GM12878 (cell line): ENCODE results near the gene MXRA8. TPM values are rescaled to one million over a fixed set of nuclear protein-coding genes. Genes with fewer than 3 reads are reported as not detected.

Experiments used
- ASH2L ChIP-seq: fragments of 300-600, 200-600 bp; sonication (generic); IDR thresholded peaks from 2 replicates; pipeline ENCODE4 v1.6.1; 2017; ENCODE audit warnings: low read depth, mild to moderate bottlenecking, borderline replicate concordance
- BACH1 ChIP-seq: fragments of 450-650 bp; IDR thresholded peaks from 2 replicates; pipeline ENCODE4 v1.6.1; 2017; ENCODE audit warnings: mild to moderate bottlenecking, borderline replicate concordance
- BRCA1 ChIP-seq: IDR thresholded peaks from 2 replicates; pipeline ENCODE4 v1.6.1; 2011; ENCODE audit warnings: low read depth, low read length, improper control_type of control experiment
- DPF2 ChIP-seq: fragments of 450-650 bp; IDR thresholded peaks from 2 replicates; pipeline ENCODE4 v1.6.1; 2017; ENCODE audit warnings: mild to moderate bottlenecking
- FOS ChIP-seq: IDR thresholded peaks from 3 replicates; pipeline ENCODE4 v1.6.1; 2011; ENCODE audit warnings: borderline replicate concordance; ENCODE audit not compliant: insufficient read length; ENCODE audit errors: extremely low read depth
- KLF5 ChIP-seq: fragments of 450-650 bp; IDR thresholded peaks from 2 replicates; pipeline ENCODE4 v1.6.1; 2014; ENCODE audit warnings: mild to moderate bottlenecking; ENCODE audit not compliant: partially characterized antibody
- MTA2 ChIP-seq: fragments of 450-650 bp; IDR thresholded peaks from 2 replicates; pipeline ENCODE4 v1.6.1; 2016; ENCODE audit warnings: low read depth, mild to moderate bottlenecking, moderate library complexity
- MYC ChIP-seq: IDR thresholded peaks from 2 replicates; pipeline ENCODE4 v1.6.1; 2011; ENCODE audit warnings: mild to moderate bottlenecking, low read length, moderate library complexity, inconsistent platforms; ENCODE audit not compliant: insufficient read depth, insufficient replicate concordance, insufficient read length, severe bottlenecking
- NR2C2 ChIP-seq: IDR thresholded peaks from 2 replicates; pipeline ENCODE4 v1.6.1; 2011; ENCODE audit warnings: borderline replicate concordance, low read depth; ENCODE audit not compliant: control insufficient read depth, insufficient read length
- POLR2A ChIP-seq: IDR thresholded peaks from 2 replicates; pipeline ENCODE4 v1.6.1; 2011; ENCODE audit warnings: low read depth, mild to moderate bottlenecking, low read length
- POU2F2 ChIP-seq: IDR thresholded peaks from 3 replicates; pipeline ENCODE4 v1.6.1; 2011; ENCODE audit warnings: low read depth, mild to moderate bottlenecking, low read length, borderline replicate concordance
- SMC3 ChIP-seq: IDR thresholded peaks from 2 replicates; pipeline ENCODE4 v1.6.1; 2011; ENCODE audit warnings: low read length, improper control_type of control experiment, borderline replicate concordance
- SREBF2 ChIP-seq: IDR thresholded peaks from 2 replicates; pipeline ENCODE4 v1.6.1; 2012; ENCODE audit warnings: mild to moderate bottlenecking, low read length
- STAT1 ChIP-seq: fragments of 450-650 bp; conservative IDR thresholded peaks from 2 replicates; pipeline ENCODE4 v1.6.1; 2014; ENCODE audit warnings: antibody characterized with exemption, mild to moderate bottlenecking
- SUPT20H ChIP-seq: IDR thresholded peaks from 2 replicates; pipeline ENCODE4 v1.6.1; 2011; ENCODE audit warnings: low read depth, mild to moderate bottlenecking, low read length, moderate library complexity, borderline replicate concordance; ENCODE audit not compliant: control insufficient read depth
- polyA plus RNA-seq, 11 experiments: library from polyadenylated mRNA; depleted of rRNA in 4 of 11; unstranded in 6 of 11; stranded (reverse) in 5 of 11; fragments of >200 nt; fragmentation: Nextera tagmentation in 4 of 11; fragmentation: Illumina TruSeq in 1 of 11; extraction: Ambion mirVana in 4 of 11; extraction: Trizol in 1 of 11; gene quantifications; 1 replicate in 1 of 11; 2 replicates in 10 of 11; pipeline versions ENCODE4 v1.2.1 to v1.2.3, GENCODE V29; 2011 to 2016; ENCODE audit warnings: inconsistent platforms in 2 of 11, missing spikeins in 2 of 11, low read depth in 1 of 11
- total RNA-seq, 4 experiments: library from RNA; depleted of rRNA in 3 of 4; stranded (reverse); fragments of >200 nt in 3 of 4; fragmentation: Illumina TruSeq in 1 of 4; extraction: Trizol in 1 of 4; gene quantifications; 2 replicates each; pipeline versions ENCODE4 v1.2.1 to v1.2.3, GENCODE V29; 2013 to 2021
- TF ChIP-seq, protein P1 (sequence below): fragments of 450-650 bp; conservative IDR thresholded peaks from 2 replicates; pipeline ENCODE4 v1.6.1; 2017; ENCODE audit warnings: mild to moderate bottlenecking, moderate library complexity
- TF ChIP-seq, protein P2 (sequence below): fragments of 450-650 bp; formaldehyde crosslinking; IDR thresholded peaks from 2 replicates; pipeline ENCODE4 v1.4.0; 2020; ENCODE audit warnings: mild to moderate bottlenecking, moderate library complexity
- TF ChIP-seq, protein P3 (sequence below): fragments of 150-350 bp; IDR thresholded peaks from 2 replicates; pipeline ENCODE4 v1.6.1; 2016; ENCODE audit warnings: low read depth, low read length
- TF ChIP-seq, protein P4 (sequence below): IDR thresholded peaks from 2 replicates; pipeline ENCODE4 v1.6.1; 2011; ENCODE audit warnings: mild to moderate bottlenecking, low read depth, low read length, moderate library complexity; ENCODE audit not compliant: insufficient replicate concordance

Gene MXRA8
- total and polyA plus RNA-seq, 10 of the 15 experiments (the other 5 are each of a cell fraction or from before 2014, with no cell fraction given) = 0.11 to 0.54 (median 0.21) TPM; not detected in 6

DNA sequence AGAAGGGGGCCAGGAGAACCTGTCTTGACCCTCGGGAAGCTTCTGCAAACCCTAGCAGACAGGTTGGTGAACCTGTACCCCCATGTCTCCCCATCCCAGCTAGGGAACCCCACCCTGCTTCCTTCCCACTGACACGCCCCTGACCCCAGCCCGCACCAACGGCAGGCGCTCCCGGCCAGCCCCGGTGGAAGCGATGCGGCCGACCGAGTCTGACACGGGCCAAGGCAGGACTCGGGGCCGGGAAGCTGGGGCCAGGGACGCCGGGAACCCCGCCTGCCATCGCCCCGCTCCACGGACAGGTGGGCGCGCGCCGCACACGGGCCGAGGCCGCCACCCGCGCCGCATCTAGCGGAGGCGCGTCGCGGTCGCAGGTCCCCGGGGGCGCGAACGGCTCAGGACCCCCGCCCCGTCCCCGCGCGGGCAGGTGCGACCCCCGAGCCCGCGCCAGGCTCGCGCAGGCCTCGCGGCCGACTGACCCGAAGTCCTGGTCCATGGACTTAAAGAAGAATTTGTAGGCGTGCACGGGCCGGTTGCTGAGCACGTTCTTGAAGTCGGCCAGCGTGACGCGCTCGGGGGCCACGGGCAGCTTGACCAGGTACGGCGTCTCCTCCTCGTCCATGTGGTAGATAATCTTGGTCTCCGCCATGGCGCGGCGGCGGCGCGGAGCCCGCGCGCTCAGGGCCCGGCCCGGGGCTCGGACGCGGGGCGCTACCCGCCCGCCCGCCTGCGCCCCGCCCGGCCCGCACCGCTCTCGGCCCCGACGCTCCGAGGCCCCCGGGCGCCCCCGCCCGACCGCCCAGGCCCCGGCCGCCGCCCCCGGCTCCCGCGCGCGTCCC is 9.7 kb downstream of the MXRA8 start (continued):
- TF ChIP-seq, protein P1, sequence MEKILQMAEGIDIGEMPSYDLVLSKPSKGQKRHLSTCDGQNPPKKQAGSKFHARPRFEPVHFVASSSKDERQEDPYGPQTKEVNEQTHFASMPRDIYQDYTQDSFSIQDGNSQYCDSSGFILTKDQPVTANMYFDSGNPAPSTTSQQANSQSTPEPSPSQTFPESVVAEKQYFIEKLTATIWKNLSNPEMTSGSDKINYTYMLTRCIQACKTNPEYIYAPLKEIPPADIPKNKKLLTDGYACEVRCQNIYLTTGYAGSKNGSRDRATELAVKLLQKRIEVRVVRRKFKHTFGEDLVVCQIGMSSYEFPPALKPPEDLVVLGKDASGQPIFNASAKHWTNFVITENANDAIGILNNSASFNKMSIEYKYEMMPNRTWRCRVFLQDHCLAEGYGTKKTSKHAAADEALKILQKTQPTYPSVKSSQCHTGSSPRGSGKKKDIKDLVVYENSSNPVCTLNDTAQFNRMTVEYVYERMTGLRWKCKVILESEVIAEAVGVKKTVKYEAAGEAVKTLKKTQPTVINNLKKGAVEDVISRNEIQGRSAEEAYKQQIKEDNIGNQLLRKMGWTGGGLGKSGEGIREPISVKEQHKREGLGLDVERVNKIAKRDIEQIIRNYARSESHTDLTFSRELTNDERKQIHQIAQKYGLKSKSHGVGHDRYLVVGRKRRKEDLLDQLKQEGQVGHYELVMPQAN = peak; percentile 47; the same call in 1 of the 2 replicates
- TF ChIP-seq MTA2 (no peak), NR2C2 (no peak), KLF5 (no peak), ASH2L (no peak), SREBF2 (no peak), SMC3 (no peak), BRCA1 (no peak), STAT1 (no peak), DPF2 (peak; percentile 51), SUPT20H (no peak), BACH1 (0 out of 2 replicates have a peak, but pooled peaks have one; percentile 55), FOS (no peak), POLR2A (no peak), MYC (no peak), POU2F2 (no peak)
- TF ChIP-seq, protein P2, sequence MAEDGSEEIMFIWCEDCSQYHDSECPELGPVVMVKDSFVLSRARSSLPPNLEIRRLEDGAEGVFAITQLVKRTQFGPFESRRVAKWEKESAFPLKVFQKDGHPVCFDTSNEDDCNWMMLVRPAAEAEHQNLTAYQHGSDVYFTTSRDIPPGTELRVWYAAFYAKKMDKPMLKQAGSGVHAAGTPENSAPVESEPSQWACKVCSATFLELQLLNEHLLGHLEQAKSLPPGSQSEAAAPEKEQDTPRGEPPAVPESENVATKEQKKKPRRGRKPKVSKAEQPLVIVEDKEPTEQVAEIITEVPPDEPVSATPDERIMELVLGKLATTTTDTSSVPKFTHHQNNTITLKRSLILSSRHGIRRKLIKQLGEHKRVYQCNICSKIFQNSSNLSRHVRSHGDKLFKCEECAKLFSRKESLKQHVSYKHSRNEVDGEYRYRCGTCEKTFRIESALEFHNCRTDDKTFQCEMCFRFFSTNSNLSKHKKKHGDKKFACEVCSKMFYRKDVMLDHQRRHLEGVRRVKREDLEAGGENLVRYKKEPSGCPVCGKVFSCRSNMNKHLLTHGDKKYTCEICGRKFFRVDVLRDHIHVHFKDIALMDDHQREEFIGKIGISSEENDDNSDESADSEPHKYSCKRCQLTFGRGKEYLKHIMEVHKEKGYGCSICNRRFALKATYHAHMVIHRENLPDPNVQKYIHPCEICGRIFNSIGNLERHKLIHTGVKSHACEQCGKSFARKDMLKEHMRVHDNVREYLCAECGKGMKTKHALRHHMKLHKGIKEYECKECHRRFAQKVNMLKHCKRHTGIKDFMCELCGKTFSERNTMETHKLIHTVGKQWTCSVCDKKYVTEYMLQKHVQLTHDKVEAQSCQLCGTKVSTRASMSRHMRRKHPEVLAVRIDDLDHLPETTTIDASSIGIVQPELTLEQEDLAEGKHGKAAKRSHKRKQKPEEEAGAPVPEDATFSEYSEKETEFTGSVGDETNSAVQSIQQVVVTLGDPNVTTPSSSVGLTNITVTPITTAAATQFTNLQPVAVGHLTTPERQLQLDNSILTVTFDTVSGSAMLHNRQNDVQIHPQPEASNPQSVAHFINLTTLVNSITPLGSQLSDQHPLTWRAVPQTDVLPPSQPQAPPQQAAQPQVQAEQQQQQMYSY (CRISPR knock-in tag) = no peak
- TF ChIP-seq, protein P3, sequence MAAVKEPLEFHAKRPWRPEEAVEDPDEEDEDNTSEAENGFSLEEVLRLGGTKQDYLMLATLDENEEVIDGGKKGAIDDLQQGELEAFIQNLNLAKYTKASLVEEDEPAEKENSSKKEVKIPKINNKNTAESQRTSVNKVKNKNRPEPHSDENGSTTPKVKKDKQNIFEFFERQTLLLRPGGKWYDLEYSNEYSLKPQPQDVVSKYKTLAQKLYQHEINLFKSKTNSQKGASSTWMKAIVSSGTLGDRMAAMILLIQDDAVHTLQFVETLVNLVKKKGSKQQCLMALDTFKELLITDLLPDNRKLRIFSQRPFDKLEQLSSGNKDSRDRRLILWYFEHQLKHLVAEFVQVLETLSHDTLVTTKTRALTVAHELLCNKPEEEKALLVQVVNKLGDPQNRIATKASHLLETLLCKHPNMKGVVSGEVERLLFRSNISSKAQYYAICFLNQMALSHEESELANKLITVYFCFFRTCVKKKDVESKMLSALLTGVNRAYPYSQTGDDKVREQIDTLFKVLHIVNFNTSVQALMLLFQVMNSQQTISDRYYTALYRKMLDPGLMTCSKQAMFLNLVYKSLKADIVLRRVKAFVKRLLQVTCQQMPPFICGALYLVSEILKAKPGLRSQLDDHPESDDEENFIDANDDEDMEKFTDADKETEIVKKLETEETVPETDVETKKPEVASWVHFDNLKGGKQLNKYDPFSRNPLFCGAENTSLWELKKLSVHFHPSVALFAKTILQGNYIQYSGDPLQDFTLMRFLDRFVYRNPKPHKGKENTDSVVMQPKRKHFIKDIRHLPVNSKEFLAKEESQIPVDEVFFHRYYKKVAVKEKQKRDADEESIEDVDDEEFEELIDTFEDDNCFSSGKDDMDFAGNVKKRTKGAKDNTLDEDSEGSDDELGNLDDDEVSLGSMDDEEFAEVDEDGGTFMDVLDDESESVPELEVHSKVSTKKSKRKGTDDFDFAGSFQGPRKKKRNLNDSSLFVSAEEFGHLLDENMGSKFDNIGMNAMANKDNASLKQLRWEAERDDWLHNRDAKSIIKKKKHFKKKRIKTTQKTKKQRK = no peak
- TF ChIP-seq, protein P4, sequence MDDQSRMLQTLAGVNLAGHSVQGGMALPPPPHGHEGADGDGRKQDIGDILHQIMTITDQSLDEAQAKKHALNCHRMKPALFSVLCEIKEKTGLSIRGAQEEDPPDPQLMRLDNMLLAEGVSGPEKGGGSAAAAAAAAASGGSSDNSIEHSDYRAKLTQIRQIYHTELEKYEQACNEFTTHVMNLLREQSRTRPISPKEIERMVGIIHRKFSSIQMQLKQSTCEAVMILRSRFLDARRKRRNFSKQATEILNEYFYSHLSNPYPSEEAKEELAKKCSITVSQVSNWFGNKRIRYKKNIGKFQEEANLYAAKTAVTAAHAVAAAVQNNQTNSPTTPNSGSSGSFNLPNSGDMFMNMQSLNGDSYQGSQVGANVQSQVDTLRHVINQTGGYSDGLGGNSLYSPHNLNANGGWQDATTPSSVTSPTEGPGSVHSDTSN = no peak
